ENCODE results near the gene IKBKE. TPM values are rescaled to one million over a fixed set of nuclear protein-coding genes. Genes with fewer than 3 reads are reported as not detected.

The IKBKE gene
- total RNA-seq, 1 experiment from 2014 or later = 6.6 TPM

DNA sequence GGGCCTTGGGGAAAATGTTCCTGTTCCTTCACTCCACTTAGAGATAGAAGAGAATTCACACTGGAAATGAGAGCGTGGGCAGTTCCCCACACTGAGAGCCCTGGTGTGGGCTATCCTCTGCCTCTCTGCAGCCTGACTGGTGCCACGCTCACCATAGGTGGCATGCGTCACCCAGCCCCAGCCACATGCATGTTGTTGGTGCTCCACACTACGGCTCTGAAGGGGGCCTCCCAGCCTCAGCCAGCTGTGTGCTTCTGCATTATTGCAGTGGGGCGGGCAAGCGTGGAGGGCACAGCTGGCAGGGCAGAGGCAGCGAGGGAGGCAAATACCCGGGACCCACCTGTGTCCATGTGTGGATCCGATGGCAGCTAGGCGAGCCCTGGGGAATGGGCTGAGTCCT lies 22.3 kb downstream of the IKBKE start:
- Histone ChIP-seq H3K4me1 (ENCODE audit: insufficient read depth, low read length) (no peaks in the 10 kb centered on the region), H3K23ac (ENCODE audit: insufficient read length, low read depth, low read length) (no peak overlapping the region), H3K79me2 (ENCODE audit: insufficient read depth, low read length) (no peaks in the 10 kb centered on the region), H3K56ac (ENCODE audit: insufficient read length, low read depth, low read length) (no peak overlapping the region), H3K9ac (ENCODE audit: extremely low read depth, insufficient read length, low read length) (no peak overlapping the region), H3K27me3 (ENCODE audit: insufficient read depth, low read length) (no peaks in the 10 kb centered on the region), H4K5ac (ENCODE audit: insufficient read length, low read depth, low read length) (no peak overlapping the region), H2BK5ac (ENCODE audit: insufficient read length, low read length) (no peak overlapping the region), H3K18ac (ENCODE audit: insufficient read length, low read depth, low read length) (no peak overlapping the region), H3K27ac (ENCODE audit: insufficient read length, low read depth, low read length) (no peak overlapping the region), H3K23me2 (ENCODE audit: insufficient read length, low read depth, low read length, poor library complexity, severe bottlenecking) (no peaks in the 10 kb centered on the region), H2BK20ac (ENCODE audit: low read depth, low read length, poor library complexity, severe bottlenecking) (no peak overlapping the region), H4K91ac (ENCODE audit: insufficient read length, low read depth, low read length) (no peak overlapping the region), H3K4me2 (ENCODE audit: insufficient read depth, insufficient read length, low read length) (no peak overlapping the region), H3K14ac (ENCODE audit: insufficient read depth, low read length) (no peak overlapping the region), H4K20me1 (ENCODE audit: control insufficient read depth, insufficient read depth, insufficient read length) (no peaks in the 10 kb centered on the region), H3K79me1 (ENCODE audit: insufficient read depth, low read depth, low read length, poor library complexity, severe bottlenecking) (no peaks in the 10 kb centered on the region), H3T11ph (ENCODE audit: low read length) (no peak overlapping the region), H4K8ac (replicated peaks; ENCODE audit: insufficient read length, low read depth, low read length) (no peak overlapping the region), H2AK5ac (ENCODE audit: insufficient read length, low read length) (no peak overlapping the region), H3K9me3 (ENCODE audit: control insufficient read depth, low read depth, low read length) (no peaks in the 10 kb centered on the region), H2BK12ac (ENCODE audit: insufficient read length, low read depth, low read length) (no peak overlapping the region), H3K4ac (ENCODE audit: low read depth, low read length) (no peak overlapping the region), H2BK15ac (ENCODE audit: low read depth, low read length) (no peak overlapping the region), H2AFZ (ENCODE audit: low read length) (no peak overlapping the region), H2BK120ac (ENCODE audit: low read depth, low read length, poor library complexity, severe bottlenecking) (no peak overlapping the region)
- Mint-ChIP-seq H3K27ac (peak overlapping the region in 2 of 3 experiments; percentile 34 to 36; a peak in 2 of 7 replicates), H3K4me3 (no peak overlapping the region), H3K4me1 (peaks cover 0 to 4% of the 10 kb centered on the region in 2 experiments; a peak in 2 of 4 replicates), H3K27me3 (ENCODE audit: low read depth) (no peaks in the 10 kb centered on the region), H3K36me3 (ENCODE audit: insufficient read depth in 1 of 3, low read depth in 3 of 3) (peaks cover 0 to 2% (median 0%) of the 10 kb centered on the region in 3 experiments; a peak in 1 of 7 replicates), H3K9me3 (no peaks in the 10 kb centered on the region)
- DNase-seq = no peak
- TF ChIP-seq, protein P1, sequence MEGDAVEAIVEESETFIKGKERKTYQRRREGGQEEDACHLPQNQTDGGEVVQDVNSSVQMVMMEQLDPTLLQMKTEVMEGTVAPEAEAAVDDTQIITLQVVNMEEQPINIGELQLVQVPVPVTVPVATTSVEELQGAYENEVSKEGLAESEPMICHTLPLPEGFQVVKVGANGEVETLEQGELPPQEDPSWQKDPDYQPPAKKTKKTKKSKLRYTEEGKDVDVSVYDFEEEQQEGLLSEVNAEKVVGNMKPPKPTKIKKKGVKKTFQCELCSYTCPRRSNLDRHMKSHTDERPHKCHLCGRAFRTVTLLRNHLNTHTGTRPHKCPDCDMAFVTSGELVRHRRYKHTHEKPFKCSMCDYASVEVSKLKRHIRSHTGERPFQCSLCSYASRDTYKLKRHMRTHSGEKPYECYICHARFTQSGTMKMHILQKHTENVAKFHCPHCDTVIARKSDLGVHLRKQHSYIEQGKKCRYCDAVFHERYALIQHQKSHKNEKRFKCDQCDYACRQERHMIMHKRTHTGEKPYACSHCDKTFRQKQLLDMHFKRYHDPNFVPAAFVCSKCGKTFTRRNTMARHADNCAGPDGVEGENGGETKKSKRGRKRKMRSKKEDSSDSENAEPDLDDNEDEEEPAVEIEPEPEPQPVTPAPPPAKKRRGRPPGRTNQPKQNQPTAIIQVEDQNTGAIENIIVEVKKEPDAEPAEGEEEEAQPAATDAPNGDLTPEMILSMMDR (conservative IDR thresholded peaks at IDR 0.05) = no peak
- no CpG with 5 or more reads among the region's 10 CpGs for WGBS (ENCODE audit: extremely low coverage, insufficient read length, low lambda C conversion rate)

Measured in H9 (cell line).